Measurements from ENCODE around the gene S100A9.

Gene S100A9

GRCh38 chr1:153360592-153361479 lies 3.2 kb downstream of the S100A9 start:
- DNase-seq (ENCODE audit: low read depth, low spot score): no peak

- DNase-seq (ENCODE audit: low read depth, low spot score): no peak
These were observed 3.9 kb downstream of the S100A9 start for GRCh38 chr1:153361480-153362109.

GRCh38 chr1:153362187-153362775 lies 4.6 kb downstream of the S100A9 start:
- DNase-seq (ENCODE audit: low read depth, low spot score): no peak

GRCh38 chr1:153363641-153364040 lies 6.0 kb downstream of the S100A9 start:
- DNase-seq (ENCODE audit: low read depth, low spot score): no peak

GRCh38 chr1:153364156-153364555 lies 6.5 kb downstream of the S100A9 start:
- no peak for DNase-seq (ENCODE audit: low read depth, low spot score)

GRCh38 chr1:153364766-153365666 lies 7.4 kb downstream of the S100A9 start:
- DNase-seq (ENCODE audit: low read depth, low spot score): no peak

- DNase-seq (ENCODE audit: low read depth, low spot score): no peak
These were observed 8.0 kb downstream of the S100A9 start for GRCh38 chr1:153365696-153366095.

- DNase-seq (ENCODE audit: low read depth, low spot score): no peak
These were observed 8.6 kb downstream of the S100A9 start for GRCh38 chr1:153366261-153366660.

GRCh38 chr1:153367090-153367489 lies 9.4 kb downstream of the S100A9 start:
- no peak for DNase-seq (ENCODE audit: low read depth, low spot score)

GRCh38 chr1:153368495-153368894 lies 10.8 kb downstream of the S100A9 start:
- no peak for DNase-seq (ENCODE audit: low read depth, low spot score)

GRCh38 chr1:153370146-153370545 lies 12.5 kb downstream of the S100A9 start:
- DNase-seq (ENCODE audit: low read depth, low spot score): no peak

GRCh38 chr1:153371231-153371630 lies 13.6 kb downstream of the S100A9 start:
- DNase-seq (ENCODE audit: low read depth, low spot score): no peak

GRCh38 chr1:153372571-153372970 lies 14.9 kb downstream of the S100A9 start:
- no peak for DNase-seq (ENCODE audit: low read depth, low spot score)

GRCh38 chr1:153374071-153374470 lies 16.4 kb downstream of the S100A9 start:
- DNase-seq (ENCODE audit: low read depth, low spot score): no peak

- no peak for DNase-seq (ENCODE audit: low read depth, low spot score)
These were observed 17.9 kb downstream of the S100A9 start, which contains the start of gene S100A12 for GRCh38 chr1:153375511-153375910. Gene S100A12 (minus strand): TSS chr1:153375621. CDS start chr1:153374592, 1,029 bp downstream.

GRCh38 chr1:153379591-153379990 lies 21.9 kb downstream of the S100A9 start:
- no peak for DNase-seq (ENCODE audit: low read depth, low spot score)

- DNase-seq (ENCODE audit: low read depth, low spot score): no peak
These were observed 23.1 kb downstream of the S100A9 start for GRCh38 chr1:153380711-153381110.

- no peak for DNase-seq (ENCODE audit: low read depth, low spot score)
These were observed 27.4 kb downstream of the S100A9 start for GRCh38 chr1:153384958-153385580.

GRCh38 chr1:153386500-153386901 lies 28.8 kb downstream of the S100A9 start:
- DNase-seq (ENCODE audit: low read depth, low spot score): no peak

GRCh38 chr1:153387001-153387400 lies 29.3 kb downstream of the S100A9 start:
- DNase-seq (ENCODE audit: low read depth, low spot score): no peak

GRCh38 chr1:153387785-153388184 lies 30.1 kb downstream of the S100A9 start:
- DNase-seq (ENCODE audit: low read depth, low spot score): no peak

All from activated CD4-positive, CD25-positive, alpha-beta regulatory T cell treated with anti-CD3 and anti-CD28 coated beads, Interleukin-2, amount 50 U/mL, for 16 hours (primary cell).